A549 (cell line): Measurements from ENCODE around the gene SSC5D.

Experiments
- TF ChIP-seq, protein P1 (sequence below): IDR thresholded peaks from 2 replicates; pipeline ENCODE4 v1.6.1; 2012
- TF ChIP-seq, protein P2 (sequence below): fragments of 200-600 bp; sonication (generic); IDR thresholded peaks from 2 replicates; pipeline ENCODE4 v1.6.1; 2016; ENCODE audit warnings: antibody characterized with exemption, mild to moderate bottlenecking, moderate library complexity

GRCh38 chr19:55477905-55478304 is 10.3 kb upstream of the SSC5D start:
- TF ChIP-seq, protein P1, sequence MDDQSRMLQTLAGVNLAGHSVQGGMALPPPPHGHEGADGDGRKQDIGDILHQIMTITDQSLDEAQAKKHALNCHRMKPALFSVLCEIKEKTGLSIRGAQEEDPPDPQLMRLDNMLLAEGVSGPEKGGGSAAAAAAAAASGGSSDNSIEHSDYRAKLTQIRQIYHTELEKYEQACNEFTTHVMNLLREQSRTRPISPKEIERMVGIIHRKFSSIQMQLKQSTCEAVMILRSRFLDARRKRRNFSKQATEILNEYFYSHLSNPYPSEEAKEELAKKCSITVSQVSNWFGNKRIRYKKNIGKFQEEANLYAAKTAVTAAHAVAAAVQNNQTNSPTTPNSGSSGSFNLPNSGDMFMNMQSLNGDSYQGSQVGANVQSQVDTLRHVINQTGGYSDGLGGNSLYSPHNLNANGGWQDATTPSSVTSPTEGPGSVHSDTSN: no peak
- TF ChIP-seq, protein P2, sequence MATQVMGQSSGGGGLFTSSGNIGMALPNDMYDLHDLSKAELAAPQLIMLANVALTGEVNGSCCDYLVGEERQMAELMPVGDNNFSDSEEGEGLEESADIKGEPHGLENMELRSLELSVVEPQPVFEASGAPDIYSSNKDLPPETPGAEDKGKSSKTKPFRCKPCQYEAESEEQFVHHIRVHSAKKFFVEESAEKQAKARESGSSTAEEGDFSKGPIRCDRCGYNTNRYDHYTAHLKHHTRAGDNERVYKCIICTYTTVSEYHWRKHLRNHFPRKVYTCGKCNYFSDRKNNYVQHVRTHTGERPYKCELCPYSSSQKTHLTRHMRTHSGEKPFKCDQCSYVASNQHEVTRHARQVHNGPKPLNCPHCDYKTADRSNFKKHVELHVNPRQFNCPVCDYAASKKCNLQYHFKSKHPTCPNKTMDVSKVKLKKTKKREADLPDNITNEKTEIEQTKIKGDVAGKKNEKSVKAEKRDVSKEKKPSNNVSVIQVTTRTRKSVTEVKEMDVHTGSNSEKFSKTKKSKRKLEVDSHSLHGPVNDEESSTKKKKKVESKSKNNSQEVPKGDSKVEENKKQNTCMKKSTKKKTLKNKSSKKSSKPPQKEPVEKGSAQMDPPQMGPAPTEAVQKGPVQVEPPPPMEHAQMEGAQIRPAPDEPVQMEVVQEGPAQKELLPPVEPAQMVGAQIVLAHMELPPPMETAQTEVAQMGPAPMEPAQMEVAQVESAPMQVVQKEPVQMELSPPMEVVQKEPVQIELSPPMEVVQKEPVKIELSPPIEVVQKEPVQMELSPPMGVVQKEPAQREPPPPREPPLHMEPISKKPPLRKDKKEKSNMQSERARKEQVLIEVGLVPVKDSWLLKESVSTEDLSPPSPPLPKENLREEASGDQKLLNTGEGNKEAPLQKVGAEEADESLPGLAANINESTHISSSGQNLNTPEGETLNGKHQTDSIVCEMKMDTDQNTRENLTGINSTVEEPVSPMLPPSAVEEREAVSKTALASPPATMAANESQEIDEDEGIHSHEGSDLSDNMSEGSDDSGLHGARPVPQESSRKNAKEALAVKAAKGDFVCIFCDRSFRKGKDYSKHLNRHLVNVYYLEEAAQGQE: no peak
